NCI-H187 (cell line): ENCODE results near the gene NEURL3.

ENCODE experiments used
- DNase-seq, 2 experiments: peaks; one replicate each; lab custom pipeline; 2025; lab: John Stamatoyannopoulos, UW

The NEURL3 gene

GRCh38 chr2:96527286-96528005 is 22.3 kb upstream of the NEURL3 start:
- no peak for DNase-seq

DNA sequence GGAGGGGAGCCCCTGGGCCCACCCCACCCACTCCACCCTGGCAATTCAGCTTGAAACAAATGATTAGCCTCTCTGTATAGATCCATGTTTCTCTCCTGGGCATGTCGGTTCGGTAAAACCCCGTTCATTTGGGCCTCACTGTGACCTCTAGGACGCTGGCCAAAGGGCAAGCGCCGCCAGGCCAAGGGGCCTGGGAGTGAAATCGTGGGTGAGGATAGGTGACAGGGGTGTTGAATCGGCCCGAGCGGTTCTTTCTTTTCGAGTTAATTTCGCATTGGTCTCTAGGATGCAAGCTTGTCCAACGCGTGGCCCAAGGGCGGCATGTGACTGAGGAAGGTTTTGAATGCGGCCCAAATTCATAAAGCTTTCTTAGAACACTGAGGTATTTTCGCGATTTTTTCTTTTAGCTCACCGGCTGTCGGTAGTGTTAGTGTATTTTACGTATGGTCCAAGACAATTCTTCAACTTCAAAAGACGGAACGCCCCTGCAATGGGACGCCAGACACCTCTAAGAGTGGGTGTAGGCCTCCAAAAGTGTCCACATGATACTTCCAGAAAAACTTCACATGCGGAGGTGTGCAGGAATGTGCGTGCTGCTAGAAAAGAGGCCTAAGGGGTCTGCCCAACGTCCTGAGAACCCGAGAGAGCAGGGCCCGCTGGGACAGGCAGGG is 21.6 kb upstream of the NEURL3 start:
- DNase-seq, result no peak

DNA sequence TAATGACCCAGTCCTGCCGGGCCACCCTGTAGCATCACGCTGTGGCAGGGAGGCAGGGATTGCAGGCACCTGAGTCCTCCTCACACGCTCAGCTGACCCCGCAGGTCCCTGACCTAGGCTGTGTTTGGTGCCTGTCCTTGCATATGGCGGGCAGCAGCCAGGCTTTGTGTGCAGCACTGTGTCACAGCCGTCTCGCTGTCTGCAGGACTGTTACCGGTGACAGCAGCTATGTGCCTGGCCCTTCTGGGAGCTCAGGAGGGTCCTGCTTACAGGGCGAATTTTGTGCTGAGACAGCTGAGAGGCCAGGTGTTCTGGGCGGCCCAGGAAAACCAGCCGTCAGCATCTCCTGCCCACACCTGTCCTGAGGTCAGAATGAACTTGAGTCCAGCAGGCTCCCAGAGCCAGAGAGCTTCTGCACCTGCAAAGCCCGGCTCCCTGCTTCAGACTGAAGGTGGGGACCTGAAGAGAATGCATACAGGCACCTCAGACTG is 21.0 kb upstream of the NEURL3 start:
- DNase-seq, result no peak

GRCh38 chr2:96525211-96525507 is 20.0 kb upstream of the NEURL3 start:
- DNase-seq, result no peak

DNA sequence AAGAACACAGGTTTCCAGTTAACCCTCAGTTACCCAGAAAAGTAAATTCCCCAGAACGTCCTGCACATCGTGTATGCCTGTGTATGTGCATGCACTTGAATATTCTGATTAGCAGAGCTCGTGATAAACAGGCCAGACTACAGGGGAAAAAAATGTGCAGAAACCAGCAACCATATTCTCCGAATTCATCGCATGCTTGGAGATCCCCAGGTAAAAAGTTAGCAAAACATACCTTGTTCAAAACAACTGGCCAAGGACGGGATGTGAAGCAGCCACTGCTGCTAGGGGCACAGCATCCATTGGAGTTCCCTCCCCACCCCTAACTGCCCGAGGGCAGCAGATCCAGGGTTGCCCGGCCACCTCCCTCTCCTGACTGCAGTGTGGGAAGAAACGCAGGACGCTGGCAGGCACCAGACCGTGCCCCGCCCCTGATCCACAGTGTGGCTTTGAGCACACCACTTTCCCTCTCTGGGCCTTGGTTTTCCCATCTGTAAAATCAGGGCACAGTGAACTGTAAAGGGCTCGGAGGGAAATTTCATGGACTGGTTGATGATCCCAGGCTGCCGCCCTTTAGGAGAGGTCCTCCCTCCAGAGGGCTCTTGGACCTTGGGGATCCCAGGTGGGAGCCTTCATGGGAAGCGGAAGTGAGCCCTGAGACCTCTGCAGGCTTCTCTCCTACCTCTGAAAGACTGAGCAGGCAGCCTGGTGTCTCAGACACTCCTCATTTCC is 19.5 kb upstream of the NEURL3 start:
- DNase-seq, result no peak

DNA sequence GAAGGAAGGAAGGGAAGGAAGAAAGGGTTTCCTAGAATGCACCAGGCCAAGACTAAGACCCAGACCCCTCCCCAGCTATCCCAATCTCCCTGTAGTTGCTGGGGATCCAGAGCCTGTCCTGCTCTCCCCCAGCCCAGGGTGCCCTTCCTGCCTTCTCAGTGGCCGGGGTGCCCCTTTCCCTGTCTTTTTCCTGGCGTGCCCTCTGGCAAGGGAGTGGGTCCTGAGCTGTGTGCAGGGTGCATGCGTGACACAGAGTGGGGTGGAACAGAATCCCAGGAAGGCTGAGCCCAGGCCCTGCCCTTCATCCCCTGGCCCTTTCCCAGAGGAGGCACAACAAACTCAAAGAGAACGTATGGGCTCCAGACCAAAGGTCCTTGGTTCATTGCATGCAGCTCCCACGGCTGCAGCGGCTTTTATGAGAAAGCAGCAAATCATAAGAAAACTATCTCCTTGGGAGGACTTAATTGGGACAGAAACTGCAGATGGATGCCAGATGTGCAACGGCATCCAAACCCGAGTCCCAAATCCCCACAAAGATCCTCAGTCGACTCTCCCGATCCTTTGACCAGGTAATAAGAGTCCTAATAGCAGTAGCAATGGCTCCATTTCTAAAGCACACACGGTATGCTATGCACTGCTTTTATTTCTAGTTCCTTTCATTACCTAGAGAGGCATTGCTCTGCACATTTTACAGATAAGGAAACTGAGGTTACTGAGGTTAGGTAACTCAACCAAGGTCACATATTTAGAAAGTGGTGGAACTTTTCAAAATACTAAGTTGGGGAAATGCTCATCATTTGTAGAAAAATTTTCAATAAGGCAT is 18.7 kb upstream of the NEURL3 start:
- DNase-seq, result no peak

GRCh38 chr2:96522304-96523203 is 17.4 kb upstream of the NEURL3 start:
- no peak for DNase-seq

DNA sequence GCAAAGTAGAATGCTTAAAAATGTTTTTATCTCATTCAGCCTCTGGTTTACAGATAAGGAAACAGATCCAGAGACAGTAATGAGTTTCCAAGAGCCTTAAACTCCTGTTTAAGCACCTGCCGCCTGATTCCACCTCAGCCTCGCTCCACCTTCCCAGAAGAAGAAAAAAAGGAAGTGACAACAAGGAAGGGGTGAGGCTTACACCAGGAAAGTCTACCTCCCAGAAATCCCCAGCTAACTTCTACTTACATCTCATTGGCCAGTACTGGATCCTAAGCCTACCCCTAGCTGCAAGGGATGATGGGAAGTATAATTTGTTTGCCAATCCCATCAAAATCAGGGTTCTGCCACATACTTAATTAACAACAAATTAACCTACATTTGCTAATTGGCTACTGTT is 16.1 kb upstream of the NEURL3 start:
- no peak for DNase-seq

GRCh38 chr2:96520697-96521096 is 15.5 kb upstream of the NEURL3 start:
- no peak for DNase-seq

DNA sequence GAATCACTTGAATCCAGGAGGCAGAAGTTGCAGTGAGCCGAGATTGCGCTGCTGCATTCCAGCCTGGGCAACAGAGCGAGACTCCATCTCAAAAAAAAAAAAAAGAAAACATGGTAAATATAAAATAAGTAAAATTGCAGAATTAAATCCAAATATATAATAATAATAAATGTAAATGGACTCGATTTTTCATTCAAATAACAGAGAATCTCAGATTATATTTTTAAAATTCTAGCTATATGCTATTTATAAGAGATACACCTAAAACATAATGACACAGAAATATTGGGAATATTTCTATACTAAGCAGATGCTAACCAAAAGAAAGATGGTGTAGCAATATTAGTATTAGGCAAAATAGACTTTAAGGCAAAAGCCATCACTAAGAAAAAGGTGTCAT is 15.1 kb upstream of the NEURL3 start:
- DNase-seq, result no peak

DNA sequence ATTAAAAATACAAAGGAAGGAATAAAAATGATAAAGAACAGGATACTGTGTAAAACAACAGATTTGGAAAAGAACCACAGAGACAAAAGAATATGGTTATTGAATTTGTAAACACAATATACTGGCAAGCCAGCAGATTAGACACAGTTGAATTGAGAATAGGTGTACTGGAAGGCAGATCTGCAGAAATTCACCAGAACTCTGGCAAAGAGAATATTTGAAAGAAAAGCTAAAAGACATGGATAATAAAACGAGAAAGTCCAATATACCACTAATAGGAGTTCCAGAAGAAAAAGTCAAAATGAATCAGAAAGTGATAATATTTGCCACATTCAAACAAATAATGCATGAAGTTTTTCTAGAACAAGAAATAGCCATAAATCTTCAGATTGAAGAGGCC is 11.9 kb upstream of the NEURL3 start:
- DNase-seq, result no peak

DNA sequence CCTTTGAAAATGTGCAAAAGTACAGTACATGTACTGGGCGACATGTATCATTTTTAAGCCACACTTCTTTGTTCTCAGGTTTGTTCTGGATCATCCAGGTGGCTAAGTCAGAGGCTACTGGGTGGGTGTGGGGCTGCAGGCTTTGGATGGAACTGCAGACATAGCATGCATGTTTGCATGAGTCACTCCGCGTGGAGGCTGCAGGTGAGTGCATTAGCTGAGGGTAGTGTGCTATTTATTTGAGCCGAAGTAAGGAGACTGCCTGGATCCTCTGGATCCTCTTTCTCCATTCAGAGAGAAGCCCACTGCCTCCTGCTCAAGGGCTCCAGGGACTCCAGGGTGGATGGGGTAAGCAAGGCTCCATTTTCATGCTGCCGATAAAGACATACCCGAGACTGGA is 9.4 kb upstream of the NEURL3 start:
- DNase-seq, result no peak

GRCh38 chr2:96512341-96512740 is 7.2 kb upstream of the NEURL3 start:
- no peak for DNase-seq

DNA sequence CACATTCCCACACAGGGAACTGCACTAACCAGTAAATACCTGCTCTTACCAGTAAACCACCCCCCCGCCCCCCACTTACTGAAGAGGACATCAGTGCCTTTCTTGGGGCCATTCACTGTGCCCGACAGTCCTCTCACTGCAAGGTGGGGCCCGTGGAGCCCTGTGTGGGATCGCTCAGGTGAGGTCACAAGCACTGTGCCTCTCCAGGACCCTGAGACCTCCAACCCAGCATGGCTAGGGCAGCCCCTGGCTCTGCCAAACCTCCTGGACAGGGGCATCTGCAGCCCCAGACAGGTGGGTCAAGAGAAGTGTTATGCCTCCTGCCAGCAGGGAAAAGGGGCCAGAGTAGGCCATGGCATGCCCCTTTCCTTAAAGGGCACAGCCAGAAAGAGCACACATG is 6.7 kb upstream of the NEURL3 start:
- DNase-seq, result no peak

GRCh38 chr2:96510931-96511595 is 5.9 kb upstream of the NEURL3 start:
- no peak for DNase-seq

DNA sequence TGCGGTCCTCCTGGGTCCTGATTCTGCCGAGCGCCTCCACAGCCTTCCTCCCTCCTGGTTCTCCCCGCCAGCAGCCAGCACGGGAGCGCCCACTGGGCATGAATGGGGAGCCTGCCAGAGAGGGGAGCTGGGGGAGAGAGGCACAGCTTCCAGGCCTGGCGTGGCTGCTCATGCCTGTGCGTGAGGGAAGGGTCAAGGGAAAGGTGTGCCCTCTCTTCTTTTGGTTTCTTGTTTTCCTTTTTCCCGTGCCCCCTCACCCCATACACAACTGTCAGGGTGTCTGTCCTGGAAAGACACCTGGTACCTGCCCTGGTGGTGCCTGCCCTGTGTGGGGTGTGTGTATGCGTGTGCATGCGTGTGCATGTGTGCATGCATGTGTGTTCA is 4.7 kb upstream of the NEURL3 start:
- no peak for DNase-seq

GRCh38 chr2:96509114-96509846 is 4.1 kb upstream of the NEURL3 start:
- DNase-seq, result peak; percentile 61 to 65

- no peak for DNase-seq
Measured at GRCh38 chr2:96508521-96509113, 3.5 kb upstream of the NEURL3 start.

DNA sequence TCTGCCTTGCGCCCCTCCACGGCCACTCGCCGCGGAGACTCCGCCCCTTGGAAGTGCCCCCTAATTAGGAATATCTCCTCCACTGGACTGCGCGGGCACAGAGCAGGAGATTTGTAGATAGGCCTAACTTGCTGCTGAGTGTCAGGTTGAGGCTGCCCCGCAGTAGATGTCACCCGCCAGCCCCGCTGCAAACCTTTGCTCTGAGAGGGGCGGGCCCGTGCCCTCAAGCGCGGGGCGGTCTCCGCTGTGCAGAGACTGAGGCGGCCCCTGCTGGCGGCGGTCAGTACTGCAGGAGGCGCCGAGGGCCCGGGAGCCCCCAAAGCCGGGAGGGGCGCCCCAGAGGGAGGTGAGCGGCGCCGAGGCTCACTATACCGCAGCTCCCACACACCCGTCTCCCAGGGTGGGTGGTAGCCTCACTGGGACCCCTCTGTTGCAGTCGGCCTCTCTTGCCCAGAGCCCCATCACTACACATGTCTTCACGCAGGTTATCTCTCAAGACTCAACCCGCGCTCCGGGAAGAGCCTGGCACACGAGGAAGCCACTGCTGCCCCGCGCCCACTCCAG is 2.9 kb upstream of the NEURL3 start:
- DNase-seq, result peak in 1 of 2 experiments; percentile 51
